Sigmoid colon (tissue), 7 donors: ENCODE measurements around the gene LCOR. TPM values are rescaled to one million over a fixed set of nuclear protein-coding genes. Genes with fewer than 3 reads are reported as not detected.
A peak's percentile ranks its signal among the peaks of the same experiment; 100 is the strongest.

Experiments
- DNase-seq: peaks from one replicate; pipeline ENCODE4 v3.0.0-alpha.2; 2019
- H3K27ac ChIP-seq, 4 donors: fragments of 200-600 bp; sonication (generic); one replicate each; pipeline ENCODE4 v1.5.1; 2016 to 2019; ENCODE audit warnings: mild to moderate bottlenecking in 1 of 4
- H3K27me3 ChIP-seq, 3 donors: fragments of 200-600 bp; sonication (generic); one replicate each; pipeline ENCODE4 v1.5.1; 2019; ENCODE audit warnings: mild to moderate bottlenecking in 1 of 3
- H3K36me3 ChIP-seq, 4 donors: fragments of 200-600 bp; sonication (generic); one replicate each; pipeline ENCODE4 v1.5.1; 2016 to 2019
- H3K4me1 ChIP-seq, 4 donors: fragments of 200-600 bp; sonication (generic); one replicate each; pipeline ENCODE4 v1.5.1; 2017 to 2019
- H3K4me3 ChIP-seq, 4 donors: fragments of 200-600 bp; sonication (generic); one replicate each; pipeline ENCODE4 v1.5.1; 2017 to 2019; ENCODE audit warnings: mild to moderate bottlenecking in 2 of 4, moderate library complexity in 1 of 4
- H3K9me3 ChIP-seq, 4 donors: fragments of 200-600 bp in 3 of 4; sonication (generic) in 3 of 4; one replicate each; pipeline versions ENCODE4 v1.5.1 to v1.6.1; 2013 to 2019
- CTCF ChIP-seq, 4 experiments: fragments of 450-650 bp in 3 of 4; fragments of 200-600 bp in 1 of 4; IDR thresholded peaks; one replicate each; pipeline ENCODE4 v1.5.1; 2016 to 2019; ENCODE audit warnings: antibody characterized with exemption in 4 of 4, mild to moderate bottlenecking in 3 of 4, moderate library complexity in 2 of 4
- EP300 ChIP-seq, 4 donors: sonication (generic); formaldehyde crosslinking; IDR thresholded peaks; one replicate each; pipeline ENCODE4 v1.6.1; 2017; ENCODE audit warnings: antibody characterized with exemption in 4 of 4
- POLR2A ChIP-seq, 2 donors: fragments of 450-650 bp; IDR thresholded peaks; one replicate each; pipeline ENCODE4 v1.6.1; 2016; ENCODE audit warnings: antibody characterized with exemption in 2 of 2, mild to moderate bottlenecking in 2 of 2, moderate library complexity in 2 of 2
- POLR2AphosphoS5 ChIP-seq, 4 donors: sonication (generic); formaldehyde crosslinking; IDR thresholded peaks; one replicate each; pipeline ENCODE4 v1.6.1; 2017; ENCODE audit warnings: antibody characterized with exemption in 4 of 4
- WGBS, 2 donors: extraction: QIAGEN DNeasy Blood & Tissue Kit; methylation state at CpG; one replicate each; pipeline ENCODE4 v1.1.7; 2013; 5-methylcytosine and 5-hydroxymethylcytosine counted together
- intact Hi-C: fragments of 100-400 bp; cut with DNase I; formaldehyde crosslinking; loops from one replicate; pipeline ENCODE4 v1.15.1; 2023
- polyA plus RNA-seq, 3 donors: library from polyadenylated mRNA; stranded (reverse); fragments of 200-250 nt; gene quantifications; one replicate each; pipeline ENCODE4 v1.2.3, GENCODE V29; 2013
- total RNA-seq, 4 donors: library from RNA; depleted of rRNA; stranded (reverse); fragments of >200 nt; gene quantifications; one replicate each; pipeline ENCODE4 v1.1.0, GENCODE V29; 2016
- donor health status: healthy with polysubstance abuse.
- donor health status: Bipolar disorder and iron deficiency.
- donor health status: healthy.

Gene LCOR
- total and polyA plus RNA-seq, 7 donors: 8.4 to 270 (median 19.6) TPM

GRCh38 chr10:96830511-96831199 lies 1.4 kb upstream of the LCOR start:
- Histone ChIP-seq H3K36me3 (no peaks in the 10 kb centered on the region), H3K27ac (peak overlapping the region; percentile 96 to 98 (median 96)), H3K4me3 (peak overlapping the region in 1 of 4 donors; percentile 97), H3K27me3 (no peaks in the 10 kb centered on the region), H3K4me1 (peaks cover 0 to 29% (median 26%) of the 10 kb centered on the region in 4 donors), H3K9me3 (no peaks in the 10 kb centered on the region)
- 31 to 40% methylated on average over 17 of the region's 17 CpGs for WGBS, 2 donors
- peak; percentile 75 for DNase-seq
- TF ChIP-seq POLR2AphosphoS5 (IDR thresholded peaks at IDR 0.05) (no peak), CTCF (IDR thresholded peaks at IDR 0.05) (peak; percentile 62 to 92 (median 84))
- intact Hi-C loops: loop anchor here (1.0 to 5.0 kb wide), 4 partner anchors 64 to 455 kb away; partner anchors contain the start of gene TLL2

- H3K27ac ChIP-seq: peak overlapping the region; percentile 96 to 98 (median 96)
- peaks cover 0 to 36% (median 33%) of the 10 kb centered on the region in 4 donors for H3K4me1 ChIP-seq
- no peaks in the 10 kb centered on the region for H3K36me3 ChIP-seq
- DNase-seq: no peak
- H3K27me3 ChIP-seq: no peaks in the 10 kb centered on the region
- TF ChIP-seq POLR2A (IDR thresholded peaks at IDR 0.05): peak in 1 of 2 donors; percentile 13
- TF ChIP-seq POLR2AphosphoS5 (IDR thresholded peaks at IDR 0.05): peak in 2 of 4 donors; percentile 2 to 4
- TF ChIP-seq CTCF (IDR thresholded peaks at IDR 0.05): no peak
- H3K4me3 ChIP-seq: peak overlapping the region; percentile 55 to 100 (median 82)
- WGBS, 2 donors: 19% methylated on average over 14 of the region's 14 CpGs
- intact Hi-C loops: loop anchor here (5.0 kb wide), 2 partner anchors 319 to 434 kb away; partner anchors contain the start of gene TLL2
- H3K9me3 ChIP-seq: no peaks in the 10 kb centered on the region
Measured at GRCh38 chr10:96831200-96831866, 765 bp upstream of the LCOR start.

DNA sequence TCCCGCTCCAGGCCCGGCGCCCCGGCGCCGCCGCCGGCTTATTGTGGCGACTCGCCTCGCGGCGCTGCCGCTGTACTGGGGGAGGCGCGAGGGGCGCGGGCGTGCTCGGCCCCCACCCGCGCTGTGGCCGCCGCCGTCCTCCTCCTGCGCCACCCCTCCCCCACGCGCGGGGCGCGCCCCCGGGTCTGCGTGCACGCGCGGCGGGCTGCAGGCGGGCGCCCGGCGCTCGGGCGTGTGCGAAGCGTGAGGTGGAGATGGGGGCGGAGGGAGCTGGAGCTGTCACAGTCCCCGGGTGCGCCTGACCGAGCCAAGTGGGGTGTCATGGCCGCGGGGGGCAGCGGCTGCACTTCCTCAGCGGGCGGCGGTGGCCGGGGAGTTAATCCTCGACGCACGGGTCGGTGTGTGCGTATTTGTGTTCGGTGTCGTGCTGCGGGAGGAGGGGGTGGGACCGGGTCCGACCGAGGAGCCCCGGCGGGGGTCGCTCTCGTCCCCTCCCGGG lies 672 bp downstream of the LCOR start:
- H3K27me3 ChIP-seq: no peaks in the 10 kb centered on the region
- H3K4me3 ChIP-seq: peak overlapping the region; percentile 68 to 100 (median 96)
- peak overlapping the region; percentile 96 to 98 (median 96) for H3K27ac ChIP-seq
- DNase-seq: peak; percentile 90
- intact Hi-C loops: loop anchor here (1.0 to 5.0 kb wide), 4 partner anchors 188 to 435 kb away; partner anchors contain the start of genes TLL2 and TM9SF3
- TF ChIP-seq POLR2A (IDR thresholded peaks at IDR 0.05) (peak in 1 of 2 donors; percentile 14), CTCF (IDR thresholded peaks at IDR 0.05) (no peak), EP300 (IDR thresholded peaks at IDR 0.05) (no peak), POLR2AphosphoS5 (IDR thresholded peaks at IDR 0.05) (peak in 3 of 4 donors; percentile 39 to 71 (median 54))
- peaks cover 0 to 49% (median 37%) of the 10 kb centered on the region in 4 donors for H3K4me1 ChIP-seq
- H3K9me3 ChIP-seq: no peaks in the 10 kb centered on the region
- no peaks in the 10 kb centered on the region for H3K36me3 ChIP-seq
- WGBS, 2 donors: 0 to 1% methylated on average over 72 of the region's 72 CpGs

- Histone ChIP-seq H3K27ac (peak overlapping the region; percentile 96 to 98 (median 96)), H3K4me1 (peaks cover 0 to 55% (median 39%) of the 10 kb centered on the region in 4 donors)
Measured at GRCh38 chr10:96833220-96834001, 1.3 kb downstream of the LCOR start.

More at GRCh38 chr10:96833220-96834001, 1.3 kb downstream of the LCOR start:
- no peak for TF ChIP-seq POLR2A (IDR thresholded peaks at IDR 0.05)
- TF ChIP-seq CTCF (IDR thresholded peaks at IDR 0.05): no peak
- no peak for TF ChIP-seq POLR2AphosphoS5 (IDR thresholded peaks at IDR 0.05)
- TF ChIP-seq EP300 (IDR thresholded peaks at IDR 0.05): no peak
- no peaks in the 10 kb centered on the region for H3K9me3 ChIP-seq
- DNase-seq: peak; percentile 72
- no peaks in the 10 kb centered on the region for H3K27me3 ChIP-seq
- H3K36me3 ChIP-seq: no peaks in the 10 kb centered on the region
- WGBS, 2 donors: 1 to 2% methylated on average over 46 of the region's 46 CpGs
- H3K4me3 ChIP-seq: peak overlapping the region; percentile 68 to 100 (median 96)
- intact Hi-C loops: loop anchor here (1.0 to 5.0 kb wide), 4 partner anchors 187 to 436 kb away; partner anchors contain the start of genes TLL2 and TM9SF3
